ENCODE results near the gene EGFLAM. TPM values are rescaled to one million over a fixed set of nuclear protein-coding genes. Genes with fewer than 3 reads are reported as not detected.

The EGFLAM gene
- total and polyA plus RNA-seq, 2 donors (not counting 1 experiment from before 2014, with no cell fraction given) = 0.33 to 20.0 TPM

DNA sequence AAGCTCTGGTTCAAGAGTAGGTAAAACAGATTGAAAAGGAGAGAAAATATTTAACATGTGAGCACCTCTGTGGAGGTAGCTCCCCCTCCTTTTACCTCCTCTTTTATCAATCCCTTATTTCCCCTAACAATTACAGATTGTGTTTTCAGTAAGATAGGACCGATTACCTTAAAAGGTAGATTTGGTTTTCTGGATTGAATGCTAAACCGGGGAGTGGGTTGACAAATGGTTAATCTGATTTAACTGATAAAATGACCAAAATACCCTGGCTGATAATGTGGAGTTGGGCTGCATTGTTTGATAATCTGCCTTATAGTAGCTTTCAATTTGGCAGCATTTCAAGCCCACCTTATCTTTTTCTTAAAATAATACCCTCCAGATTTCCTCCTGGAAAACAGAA, 83.9 kb downstream of the EGFLAM start:
- no peaks in the 10 kb centered on the region for H3K79me2 ChIP-seq (ENCODE audit: control insufficient read depth, insufficient read depth, low read length)
- no peak overlapping the region for H3K4me2 ChIP-seq (ENCODE audit: extremely low read depth, insufficient read depth, low read length)

DNA sequence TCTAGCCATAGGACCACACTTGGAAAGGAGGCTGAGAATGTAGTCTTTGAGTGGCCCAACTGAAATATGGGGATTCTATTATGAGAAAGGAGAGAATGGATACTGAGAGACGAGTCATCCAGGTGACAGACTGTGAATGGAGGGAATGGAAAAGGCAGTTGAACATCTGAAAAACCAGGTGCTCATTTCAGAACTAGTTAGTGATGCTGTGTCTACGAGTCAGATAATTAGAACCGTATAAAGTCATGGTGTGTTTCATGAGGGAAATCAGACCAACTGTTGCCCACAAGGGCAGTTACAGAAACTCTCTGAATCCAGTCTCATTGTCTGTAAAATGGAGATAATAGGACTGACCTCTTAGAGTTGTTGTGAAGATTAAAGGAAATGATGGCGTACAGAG, 86.5 kb downstream of the EGFLAM start:
- no peaks in the 10 kb centered on the region for H4K20me1 ChIP-seq (ENCODE audit: control insufficient read depth, extremely low read depth, insufficient read depth, low read length)
- H3K36me3 ChIP-seq (ENCODE audit: control insufficient read depth, insufficient read depth, low read length) = no peaks in the 10 kb centered on the region
- TF ChIP-seq EZH2 (IDR thresholded peaks at IDR 0.05; ENCODE audit: low read length, missing control alignments) = no peak
- TF ChIP-seq, protein P1, sequence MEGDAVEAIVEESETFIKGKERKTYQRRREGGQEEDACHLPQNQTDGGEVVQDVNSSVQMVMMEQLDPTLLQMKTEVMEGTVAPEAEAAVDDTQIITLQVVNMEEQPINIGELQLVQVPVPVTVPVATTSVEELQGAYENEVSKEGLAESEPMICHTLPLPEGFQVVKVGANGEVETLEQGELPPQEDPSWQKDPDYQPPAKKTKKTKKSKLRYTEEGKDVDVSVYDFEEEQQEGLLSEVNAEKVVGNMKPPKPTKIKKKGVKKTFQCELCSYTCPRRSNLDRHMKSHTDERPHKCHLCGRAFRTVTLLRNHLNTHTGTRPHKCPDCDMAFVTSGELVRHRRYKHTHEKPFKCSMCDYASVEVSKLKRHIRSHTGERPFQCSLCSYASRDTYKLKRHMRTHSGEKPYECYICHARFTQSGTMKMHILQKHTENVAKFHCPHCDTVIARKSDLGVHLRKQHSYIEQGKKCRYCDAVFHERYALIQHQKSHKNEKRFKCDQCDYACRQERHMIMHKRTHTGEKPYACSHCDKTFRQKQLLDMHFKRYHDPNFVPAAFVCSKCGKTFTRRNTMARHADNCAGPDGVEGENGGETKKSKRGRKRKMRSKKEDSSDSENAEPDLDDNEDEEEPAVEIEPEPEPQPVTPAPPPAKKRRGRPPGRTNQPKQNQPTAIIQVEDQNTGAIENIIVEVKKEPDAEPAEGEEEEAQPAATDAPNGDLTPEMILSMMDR (conservative IDR thresholded peaks at IDR 0.05 in 1 of 2, IDR thresholded peaks at IDR 0.05 in 1 of 2; ENCODE audit: low read depth in 1 of 2, low read length in 2 of 2) = no peak
- peaks cover 5% of the 10 kb centered on the region for H3K27me3 ChIP-seq (ENCODE audit: control insufficient read depth, insufficient read depth, low read length)
- H3K4me1 ChIP-seq (ENCODE audit: control insufficient read depth, extremely low read depth, insufficient read depth, low read length) = no peaks in the 10 kb centered on the region
- H3K4me3 ChIP-seq (replicated peaks in 1 of 4; ENCODE audit: control extremely low read depth in 1 of 4, insufficient read depth in 1 of 4, low read depth in 3 of 4, low read length in 4 of 4) = no peak overlapping the region
- DNase-seq (ENCODE audit: low read depth in 2 of 2) = no peak
- no peak overlapping the region for H3K4me2 ChIP-seq (ENCODE audit: extremely low read depth, insufficient read depth, low read length)
- no peak overlapping the region for H3K9ac ChIP-seq (ENCODE audit: insufficient read depth, low read length)
- H2AFZ ChIP-seq (ENCODE audit: low read length) = no peak overlapping the region
- H3K9me3 ChIP-seq (ENCODE audit: control insufficient read depth, insufficient read depth, low read depth, low read length) = no peaks in the 10 kb centered on the region
- no peak overlapping the region for H3K27ac ChIP-seq (ENCODE audit: insufficient read depth, low read length)
- no peaks in the 10 kb centered on the region for H3K79me2 ChIP-seq (ENCODE audit: control insufficient read depth, insufficient read depth, low read length)

More for the DNA sequence above, 83.9 kb downstream of the EGFLAM start:
- DNase-seq (ENCODE audit: low read depth in 2 of 2) = no peak
- H3K27me3 ChIP-seq (ENCODE audit: control insufficient read depth, insufficient read depth, low read length) = peaks cover 3% of the 10 kb centered on the region
- H3K4me1 ChIP-seq (ENCODE audit: control insufficient read depth, extremely low read depth, insufficient read depth, low read length) = no peaks in the 10 kb centered on the region
- no peaks in the 10 kb centered on the region for H4K20me1 ChIP-seq (ENCODE audit: control insufficient read depth, extremely low read depth, insufficient read depth, low read length)
- H3K4me3 ChIP-seq (replicated peaks in 1 of 4; ENCODE audit: control extremely low read depth in 1 of 4, insufficient read depth in 1 of 4, low read depth in 3 of 4, low read length in 4 of 4) = no peak overlapping the region
- H3K27ac ChIP-seq (ENCODE audit: insufficient read depth, low read length) = no peak overlapping the region
- H3K9ac ChIP-seq (ENCODE audit: insufficient read depth, low read length) = no peak overlapping the region
- no peak for TF ChIP-seq EZH2 (IDR thresholded peaks at IDR 0.05; ENCODE audit: low read length, missing control alignments)
- TF ChIP-seq, protein P1 (conservative IDR thresholded peaks at IDR 0.05 in 1 of 2, IDR thresholded peaks at IDR 0.05 in 1 of 2; ENCODE audit: low read depth in 1 of 2, low read length in 2 of 2) = no peak
- H2AFZ ChIP-seq (ENCODE audit: low read length) = no peak overlapping the region
- H3K36me3 ChIP-seq (ENCODE audit: control insufficient read depth, insufficient read depth, low read length) = no peaks in the 10 kb centered on the region
- H3K9me3 ChIP-seq (ENCODE audit: control insufficient read depth, insufficient read depth, low read depth, low read length) = no peaks in the 10 kb centered on the region

DNA sequence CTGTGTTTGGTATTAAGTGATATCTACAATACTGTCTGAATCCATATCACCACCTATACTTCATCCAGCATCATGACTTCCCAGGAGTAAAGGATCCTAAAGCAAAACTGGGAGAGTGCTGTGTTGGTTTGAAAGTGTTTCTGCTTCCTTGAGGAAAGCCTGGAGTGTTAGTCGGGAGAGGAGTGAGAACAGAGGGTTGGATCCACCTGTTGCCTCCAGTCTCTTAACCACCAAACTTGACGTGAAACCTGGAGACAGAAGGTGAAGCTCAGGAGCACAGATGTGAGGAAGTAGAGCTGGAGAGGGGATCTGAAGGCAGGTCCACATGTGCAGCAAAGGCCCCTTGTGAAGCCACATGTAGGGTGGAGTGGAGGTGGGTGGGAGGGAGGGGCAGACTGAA, 88.2 kb downstream of the EGFLAM start:
- no peak overlapping the region for H3K27ac ChIP-seq (ENCODE audit: insufficient read depth, low read length)
- TF ChIP-seq, protein P1 (conservative IDR thresholded peaks at IDR 0.05 in 1 of 2, IDR thresholded peaks at IDR 0.05 in 1 of 2; ENCODE audit: low read depth in 1 of 2, low read length in 2 of 2) = no peak
- no peak for TF ChIP-seq EZH2 (IDR thresholded peaks at IDR 0.05; ENCODE audit: low read length, missing control alignments)
- DNase-seq (ENCODE audit: low read depth in 2 of 2) = no peak
- H4K20me1 ChIP-seq (ENCODE audit: control insufficient read depth, extremely low read depth, insufficient read depth, low read length) = no peaks in the 10 kb centered on the region
- no peak overlapping the region for H3K4me2 ChIP-seq (ENCODE audit: extremely low read depth, insufficient read depth, low read length)
- H2AFZ ChIP-seq (ENCODE audit: low read length) = no peak overlapping the region
- H3K9ac ChIP-seq (ENCODE audit: insufficient read depth, low read length) = no peak overlapping the region
- H3K36me3 ChIP-seq (ENCODE audit: control insufficient read depth, insufficient read depth, low read length) = no peaks in the 10 kb centered on the region
- no peaks in the 10 kb centered on the region for H3K79me2 ChIP-seq (ENCODE audit: control insufficient read depth, insufficient read depth, low read length)
- no peaks in the 10 kb centered on the region for H3K9me3 ChIP-seq (ENCODE audit: control insufficient read depth, insufficient read depth, low read depth, low read length)
- no peak overlapping the region for H3K4me3 ChIP-seq (replicated peaks in 1 of 4; ENCODE audit: control extremely low read depth in 1 of 4, insufficient read depth in 1 of 4, low read depth in 3 of 4, low read length in 4 of 4)
- H3K4me1 ChIP-seq (ENCODE audit: control insufficient read depth, extremely low read depth, insufficient read depth, low read length) = no peaks in the 10 kb centered on the region
- peaks cover 5% of the 10 kb centered on the region for H3K27me3 ChIP-seq (ENCODE audit: control insufficient read depth, insufficient read depth, low read length)

Measured in fibroblast of lung (primary cell).